ENCODE data around the gene ALDOC. TPM values are rescaled to one million over a fixed set of nuclear protein-coding genes. Genes with fewer than 3 reads are reported as not detected.

ALDOC gene
- 100 to 1,000 TPM in 2 of 4 donors, 10 to 100 TPM in 2; 29.4 to 355 (median 71.1) TPM for total RNA-seq

DNA sequence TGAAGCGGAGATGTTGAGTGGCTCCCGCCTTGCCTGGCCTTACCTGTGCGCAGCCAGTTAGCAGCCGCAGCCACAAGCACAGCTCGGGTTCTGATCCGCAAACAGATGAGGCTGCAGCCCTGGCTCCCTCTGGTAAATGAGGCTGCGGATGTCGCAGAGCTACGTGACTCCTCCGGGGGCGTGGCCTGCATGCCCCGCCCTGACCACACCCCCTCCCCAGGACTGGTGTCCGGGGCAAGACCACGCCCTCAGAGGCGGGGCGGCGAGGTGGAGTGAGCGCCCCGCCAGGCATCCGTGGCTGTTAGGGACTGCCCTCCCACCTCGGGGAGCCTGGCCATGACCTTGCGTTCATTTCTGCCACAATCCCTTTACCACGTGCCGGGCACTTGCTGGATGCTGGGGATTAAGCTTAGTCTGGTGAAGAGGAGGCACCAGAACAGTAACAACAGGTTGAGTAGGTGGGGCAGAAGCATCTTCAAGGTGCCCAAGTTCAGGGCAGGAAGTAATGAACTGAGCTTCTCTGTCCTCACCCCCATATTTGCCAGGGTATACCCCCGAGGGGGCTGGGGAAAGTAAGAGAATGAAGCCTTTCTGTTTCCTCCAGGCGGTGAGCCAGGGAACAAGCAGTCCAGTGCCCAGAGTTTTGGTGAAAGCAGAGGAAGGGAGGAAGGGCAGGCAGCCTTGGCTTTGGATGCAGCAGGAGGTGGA lies at the start of gene ALDOC:
TSS of gene ALDOC (minus strand) at position 138 of the 708 bp plus-strand sequence. CDS start 1,363 bp downstream, outside the sequence.
- TF ChIP-seq, protein P1, sequence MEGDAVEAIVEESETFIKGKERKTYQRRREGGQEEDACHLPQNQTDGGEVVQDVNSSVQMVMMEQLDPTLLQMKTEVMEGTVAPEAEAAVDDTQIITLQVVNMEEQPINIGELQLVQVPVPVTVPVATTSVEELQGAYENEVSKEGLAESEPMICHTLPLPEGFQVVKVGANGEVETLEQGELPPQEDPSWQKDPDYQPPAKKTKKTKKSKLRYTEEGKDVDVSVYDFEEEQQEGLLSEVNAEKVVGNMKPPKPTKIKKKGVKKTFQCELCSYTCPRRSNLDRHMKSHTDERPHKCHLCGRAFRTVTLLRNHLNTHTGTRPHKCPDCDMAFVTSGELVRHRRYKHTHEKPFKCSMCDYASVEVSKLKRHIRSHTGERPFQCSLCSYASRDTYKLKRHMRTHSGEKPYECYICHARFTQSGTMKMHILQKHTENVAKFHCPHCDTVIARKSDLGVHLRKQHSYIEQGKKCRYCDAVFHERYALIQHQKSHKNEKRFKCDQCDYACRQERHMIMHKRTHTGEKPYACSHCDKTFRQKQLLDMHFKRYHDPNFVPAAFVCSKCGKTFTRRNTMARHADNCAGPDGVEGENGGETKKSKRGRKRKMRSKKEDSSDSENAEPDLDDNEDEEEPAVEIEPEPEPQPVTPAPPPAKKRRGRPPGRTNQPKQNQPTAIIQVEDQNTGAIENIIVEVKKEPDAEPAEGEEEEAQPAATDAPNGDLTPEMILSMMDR (IDR thresholded peaks at IDR 0.05; ENCODE audit: low read depth): no peak

DNA sequence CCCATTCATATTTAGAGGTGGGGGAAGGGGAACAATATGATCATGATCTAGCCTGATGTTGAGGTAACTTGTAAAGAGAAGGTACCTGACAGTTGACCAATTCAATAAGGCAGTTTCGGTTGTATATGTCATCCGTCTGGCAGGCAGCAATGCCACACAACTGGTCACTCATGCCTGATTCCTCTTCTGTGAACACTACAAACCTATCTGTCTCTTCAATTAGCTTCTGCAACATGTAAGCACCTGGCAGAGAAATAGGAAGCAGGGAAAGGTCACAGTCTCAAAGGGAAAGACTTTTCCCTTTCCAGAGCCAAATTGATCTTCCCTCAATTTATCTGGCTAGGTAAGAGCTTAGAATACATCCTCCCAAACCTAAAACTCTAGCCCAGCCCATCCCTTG lies 47.5 kb upstream of the ALDOC start:
- TF ChIP-seq, protein P1 (IDR thresholded peaks at IDR 0.05; ENCODE audit: low read depth): no peak

DNA sequence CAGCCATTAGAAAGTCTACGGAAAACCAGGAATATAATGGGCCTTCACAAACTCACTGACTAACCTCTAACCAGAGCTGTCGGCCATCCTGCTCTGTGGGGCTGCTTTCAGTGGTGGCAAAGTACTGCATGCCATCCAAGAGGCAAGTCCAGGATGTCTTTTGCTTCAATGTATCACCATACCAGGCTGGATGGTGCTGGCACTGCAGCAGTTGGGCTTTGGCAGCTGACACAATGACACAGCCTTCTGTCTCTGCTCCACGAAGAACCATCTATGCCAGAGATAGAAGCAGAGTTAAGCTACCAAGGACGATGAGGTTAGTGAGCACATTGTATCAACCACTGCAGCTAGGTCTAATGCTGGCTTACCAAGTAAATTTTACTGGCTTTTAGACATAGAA lies 47.0 kb upstream of the ALDOC start:
- TF ChIP-seq, protein P1 (IDR thresholded peaks at IDR 0.05; ENCODE audit: low read depth): no peak

DNA sequence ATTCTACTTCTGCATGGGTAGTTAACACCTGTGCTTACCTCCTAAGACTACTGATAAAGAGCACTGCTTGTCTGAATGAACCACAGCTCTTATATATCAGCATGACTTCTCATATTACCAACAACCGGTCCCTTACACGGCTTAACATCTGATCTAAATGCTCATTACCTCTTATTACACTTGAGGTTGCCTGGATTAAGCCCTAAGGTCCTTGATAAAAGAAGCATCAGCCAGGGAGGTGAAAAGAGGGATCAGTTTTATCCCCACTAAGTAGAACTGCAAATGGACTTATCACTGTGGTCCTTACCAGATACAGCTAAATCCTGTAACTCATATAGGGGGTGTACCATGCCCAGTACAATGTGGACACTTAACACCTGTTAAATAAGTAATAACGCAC lies 45.5 kb upstream of the ALDOC start:
- TF ChIP-seq, protein P1 (IDR thresholded peaks at IDR 0.05; ENCODE audit: low read depth): no peak

DNA sequence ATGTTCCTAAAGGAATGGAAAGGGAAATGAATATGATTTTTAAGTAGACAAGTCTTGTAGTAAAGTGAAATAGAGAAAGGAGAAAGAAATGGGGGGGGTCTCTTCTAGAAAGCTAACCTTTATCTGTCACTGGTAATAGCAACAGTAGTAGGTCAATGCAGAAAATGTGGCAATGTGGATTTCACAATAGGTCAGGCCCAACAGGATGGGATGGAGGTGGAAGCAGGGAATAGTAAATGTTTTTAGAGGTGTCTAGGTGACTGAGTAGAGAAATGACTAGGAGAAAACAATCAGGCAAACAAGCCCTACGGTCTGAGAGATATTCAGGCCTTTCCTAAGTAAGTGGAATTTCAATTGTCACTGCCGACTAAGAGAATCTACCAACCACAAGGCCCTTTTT lies 43.3 kb upstream of the ALDOC start:
- TF ChIP-seq, protein P1 (IDR thresholded peaks at IDR 0.05; ENCODE audit: low read depth): no peak

DNA sequence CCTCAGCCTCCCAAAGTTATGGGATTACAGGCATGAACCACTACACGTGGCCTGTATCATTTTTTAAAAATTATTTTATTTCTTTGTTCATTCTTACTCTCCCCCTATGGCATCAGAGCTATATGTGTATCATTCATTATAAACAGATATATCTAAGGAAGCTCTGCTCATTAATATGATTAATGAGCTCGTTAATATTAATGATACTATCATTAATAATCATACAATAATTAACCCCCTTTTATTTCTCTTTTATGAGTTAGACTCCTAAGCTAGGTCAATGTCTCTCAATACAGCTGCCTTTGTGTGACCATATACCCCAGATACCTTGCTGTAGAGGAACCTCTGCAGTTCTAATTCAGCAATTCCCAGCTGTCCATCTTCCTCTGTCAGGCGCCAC lies 41.8 kb upstream of the ALDOC start:
- TF ChIP-seq, protein P1 (IDR thresholded peaks at IDR 0.05; ENCODE audit: low read depth): no peak

DNA sequence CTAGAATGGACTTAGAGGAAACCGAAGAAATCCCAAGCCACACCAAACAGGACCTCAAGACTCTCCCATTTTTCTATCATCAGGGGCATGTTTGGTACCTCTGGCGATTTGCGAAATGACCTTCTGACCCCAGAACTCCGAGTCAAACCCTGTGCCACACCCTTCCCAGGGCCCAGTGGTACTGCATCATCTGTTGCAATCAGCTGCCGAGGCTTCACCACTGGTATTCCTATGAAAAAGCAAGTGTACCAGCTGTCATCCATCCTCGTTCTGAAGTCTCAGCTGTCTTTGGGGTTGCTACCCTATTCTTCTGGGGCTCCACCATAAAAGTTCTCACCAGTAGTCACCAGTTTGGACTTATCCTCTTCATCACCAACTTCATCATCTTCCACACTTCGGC lies 39.6 kb upstream of the ALDOC start:
- TF ChIP-seq, protein P1 (IDR thresholded peaks at IDR 0.05; ENCODE audit: low read depth): no peak
